ENCODE data around the gene DDX23.

DNA sequence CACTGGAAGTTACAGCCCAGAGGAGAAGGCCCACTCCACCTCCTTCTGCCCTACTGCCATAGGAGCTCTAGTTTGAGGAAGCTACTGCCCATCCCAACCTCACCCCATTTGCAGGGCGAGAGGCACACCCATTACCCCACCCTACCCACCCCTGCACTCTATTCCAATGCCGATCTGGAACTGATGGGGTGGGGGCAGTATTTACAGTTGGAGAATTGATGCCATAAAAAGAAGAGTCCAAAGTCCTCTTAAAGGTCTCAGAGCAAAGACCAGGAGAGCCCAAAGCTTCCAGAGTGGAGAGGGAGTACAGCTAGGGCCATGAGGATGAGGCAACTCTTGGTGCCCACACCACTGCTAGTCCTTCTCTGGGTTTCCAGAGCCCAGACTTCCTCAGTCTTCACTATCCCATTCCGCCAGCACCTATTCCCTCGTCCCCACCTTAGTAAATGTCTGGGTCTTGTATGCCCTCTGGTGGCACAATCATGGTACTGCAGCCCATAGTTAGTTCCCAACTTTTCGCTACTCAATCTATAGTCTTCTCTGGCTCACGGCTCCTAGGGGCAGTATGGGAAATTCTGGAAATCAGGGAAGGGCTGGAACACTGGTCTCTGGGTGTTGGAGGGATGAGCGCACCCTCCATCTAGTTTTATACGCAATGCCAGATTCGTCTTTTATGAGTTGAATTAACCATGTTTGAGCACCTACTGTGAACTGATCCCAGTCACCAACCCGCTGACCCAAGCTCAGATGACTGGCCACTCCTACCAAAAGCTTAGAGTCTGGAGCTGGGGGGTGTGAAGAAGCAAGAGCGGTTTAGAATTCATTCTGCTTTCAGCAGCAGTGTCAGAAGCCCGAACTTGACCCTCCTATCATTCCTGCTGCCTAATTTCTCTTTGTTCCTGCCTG, 56.2 kb downstream of the DDX23 start:
- TF ChIP-seq, protein P1, sequence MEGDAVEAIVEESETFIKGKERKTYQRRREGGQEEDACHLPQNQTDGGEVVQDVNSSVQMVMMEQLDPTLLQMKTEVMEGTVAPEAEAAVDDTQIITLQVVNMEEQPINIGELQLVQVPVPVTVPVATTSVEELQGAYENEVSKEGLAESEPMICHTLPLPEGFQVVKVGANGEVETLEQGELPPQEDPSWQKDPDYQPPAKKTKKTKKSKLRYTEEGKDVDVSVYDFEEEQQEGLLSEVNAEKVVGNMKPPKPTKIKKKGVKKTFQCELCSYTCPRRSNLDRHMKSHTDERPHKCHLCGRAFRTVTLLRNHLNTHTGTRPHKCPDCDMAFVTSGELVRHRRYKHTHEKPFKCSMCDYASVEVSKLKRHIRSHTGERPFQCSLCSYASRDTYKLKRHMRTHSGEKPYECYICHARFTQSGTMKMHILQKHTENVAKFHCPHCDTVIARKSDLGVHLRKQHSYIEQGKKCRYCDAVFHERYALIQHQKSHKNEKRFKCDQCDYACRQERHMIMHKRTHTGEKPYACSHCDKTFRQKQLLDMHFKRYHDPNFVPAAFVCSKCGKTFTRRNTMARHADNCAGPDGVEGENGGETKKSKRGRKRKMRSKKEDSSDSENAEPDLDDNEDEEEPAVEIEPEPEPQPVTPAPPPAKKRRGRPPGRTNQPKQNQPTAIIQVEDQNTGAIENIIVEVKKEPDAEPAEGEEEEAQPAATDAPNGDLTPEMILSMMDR (IDR thresholded peaks at IDR 0.05), result peak; percentile 85 to 97 (median 95)
- TF ChIP-seq POLR2A (IDR thresholded peaks at IDR 0.05), result no peak

Measured in heart left ventricle (tissue), 13 donors.